Measurements from ENCODE around the gene MSH5. TPM values are rescaled to one million over a fixed set of nuclear protein-coding genes. Genes with fewer than 3 reads are reported as not detected.

The MSH5 gene
- total RNA-seq, 1 donor from 2014 or later, result 50.9 TPM

DNA sequence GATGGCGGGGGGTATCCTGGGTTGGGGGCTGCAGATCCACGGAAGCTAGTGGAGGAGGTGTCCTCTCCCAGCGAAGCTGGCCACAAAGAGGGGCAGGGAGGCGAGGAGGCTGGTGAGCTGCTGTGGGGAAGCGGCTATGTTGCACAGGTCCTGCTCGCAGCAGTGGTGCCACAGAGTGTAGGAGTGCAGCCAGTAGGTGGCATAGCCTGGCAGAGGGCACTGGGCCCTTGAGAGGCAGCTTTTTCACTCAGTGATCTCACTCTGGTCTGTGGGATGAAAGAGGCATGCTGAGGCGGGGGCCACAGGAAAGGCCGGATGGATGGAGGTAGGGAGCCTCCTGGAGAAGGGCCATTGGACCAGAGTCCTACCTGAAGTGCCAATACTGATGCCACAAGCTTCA lies 27.5 kb upstream of the MSH5 start:
- H4K20me1 ChIP-seq (ENCODE audit: low read depth), result no peaks in the 10 kb centered on the region
- no peaks in the 10 kb centered on the region for H3K9me3 ChIP-seq (ENCODE audit: low read depth)
- no peak for DNase-seq (ENCODE audit: low spot score)
- no peaks in the 10 kb centered on the region for H3K27me3 ChIP-seq
- peaks cover 25% of the 10 kb centered on the region for H3K4me1 ChIP-seq
- H3K36me3 Mint-ChIP-seq, result no peaks in the 10 kb centered on the region
- H3K27ac ChIP-seq, result no peak overlapping the region
- no peak overlapping the region for H3K9ac ChIP-seq
- H2AFZ ChIP-seq (replicated peaks), result no peak overlapping the region
- no peaks in the 10 kb centered on the region for H3K9me3 Mint-ChIP-seq
- peaks cover 17% of the 10 kb centered on the region for H3K27me3 Mint-ChIP-seq (ENCODE audit: insufficient read depth, low read depth)
- no peaks in the 10 kb centered on the region for H3K79me2 ChIP-seq (ENCODE audit: low read depth)
- H3K4me1 Mint-ChIP-seq, result peaks cover 46% of the 10 kb centered on the region
- peaks cover 21% of the 10 kb centered on the region for H3F3A ChIP-seq (ENCODE audit: low read depth)
- no peak for TF ChIP-seq EZH2phosphoT487 (IDR thresholded peaks at IDR 0.05)
- H3K4me2 ChIP-seq, result no peak overlapping the region
- no peak overlapping the region for H3K4me3 ChIP-seq
- no peaks in the 10 kb centered on the region for H3K36me3 ChIP-seq
- H3K27ac Mint-ChIP-seq, result peak overlapping the region; percentile 84
- peak overlapping the region; percentile 75 for H3K4me3 Mint-ChIP-seq

DNA sequence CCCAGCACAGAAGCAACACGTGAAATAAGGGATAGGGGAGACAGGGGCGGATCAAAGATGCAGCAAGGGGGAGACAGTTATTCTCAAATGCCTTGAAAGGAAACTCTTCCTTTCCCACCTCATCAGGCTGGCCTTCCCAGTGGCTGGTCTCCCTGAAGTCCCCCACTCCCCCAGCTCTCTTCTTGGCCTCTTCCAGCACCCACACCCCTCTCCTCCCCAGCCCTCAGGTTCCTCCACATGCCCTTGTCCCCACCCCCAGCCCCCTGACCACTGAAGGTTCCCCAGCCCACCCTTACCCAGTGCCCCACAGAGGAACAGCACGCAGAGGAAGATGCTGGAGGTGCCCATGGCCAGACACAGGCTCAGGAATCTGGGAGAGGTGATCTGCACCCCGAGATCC lies 26.3 kb upstream of the MSH5 start:
- Mint-ChIP-seq H3K36me3 (no peaks in the 10 kb centered on the region), H3K4me1 (peaks cover 49% of the 10 kb centered on the region), H3K27ac (peak overlapping the region; percentile 97), H3K4me3 (peak overlapping the region; percentile 16), H3K9me3 (no peaks in the 10 kb centered on the region), H3K27me3 (ENCODE audit: insufficient read depth, low read depth) (peaks cover 19% of the 10 kb centered on the region)
- H3K27me3 ChIP-seq, result no peaks in the 10 kb centered on the region
- H3K4me2 ChIP-seq, result peak overlapping the region; percentile 64
- no peak for DNase-seq (ENCODE audit: low spot score)
- peak overlapping the region; percentile 75 for H2AFZ ChIP-seq (replicated peaks)
- TF ChIP-seq EZH2phosphoT487 (IDR thresholded peaks at IDR 0.05) (no peak), EZH2 (IDR thresholded peaks at IDR 0.05) (no peak)
- TF ChIP-seq, protein P1, sequence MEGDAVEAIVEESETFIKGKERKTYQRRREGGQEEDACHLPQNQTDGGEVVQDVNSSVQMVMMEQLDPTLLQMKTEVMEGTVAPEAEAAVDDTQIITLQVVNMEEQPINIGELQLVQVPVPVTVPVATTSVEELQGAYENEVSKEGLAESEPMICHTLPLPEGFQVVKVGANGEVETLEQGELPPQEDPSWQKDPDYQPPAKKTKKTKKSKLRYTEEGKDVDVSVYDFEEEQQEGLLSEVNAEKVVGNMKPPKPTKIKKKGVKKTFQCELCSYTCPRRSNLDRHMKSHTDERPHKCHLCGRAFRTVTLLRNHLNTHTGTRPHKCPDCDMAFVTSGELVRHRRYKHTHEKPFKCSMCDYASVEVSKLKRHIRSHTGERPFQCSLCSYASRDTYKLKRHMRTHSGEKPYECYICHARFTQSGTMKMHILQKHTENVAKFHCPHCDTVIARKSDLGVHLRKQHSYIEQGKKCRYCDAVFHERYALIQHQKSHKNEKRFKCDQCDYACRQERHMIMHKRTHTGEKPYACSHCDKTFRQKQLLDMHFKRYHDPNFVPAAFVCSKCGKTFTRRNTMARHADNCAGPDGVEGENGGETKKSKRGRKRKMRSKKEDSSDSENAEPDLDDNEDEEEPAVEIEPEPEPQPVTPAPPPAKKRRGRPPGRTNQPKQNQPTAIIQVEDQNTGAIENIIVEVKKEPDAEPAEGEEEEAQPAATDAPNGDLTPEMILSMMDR (IDR thresholded peaks at IDR 0.05), result no peak
- no peak overlapping the region for H3K27ac ChIP-seq
- H3K9me3 ChIP-seq (ENCODE audit: low read depth), result no peaks in the 10 kb centered on the region
- no peaks in the 10 kb centered on the region for H3K79me2 ChIP-seq (ENCODE audit: low read depth)
- H3K9ac ChIP-seq, result no peak overlapping the region
- no peak overlapping the region for H3K4me3 ChIP-seq
- H3K4me1 ChIP-seq, result peaks cover 25% of the 10 kb centered on the region
- peaks cover 21% of the 10 kb centered on the region for H3F3A ChIP-seq (ENCODE audit: low read depth)
- H4K20me1 ChIP-seq (ENCODE audit: low read depth), result no peaks in the 10 kb centered on the region
- H3K36me3 ChIP-seq, result no peaks in the 10 kb centered on the region

DNA sequence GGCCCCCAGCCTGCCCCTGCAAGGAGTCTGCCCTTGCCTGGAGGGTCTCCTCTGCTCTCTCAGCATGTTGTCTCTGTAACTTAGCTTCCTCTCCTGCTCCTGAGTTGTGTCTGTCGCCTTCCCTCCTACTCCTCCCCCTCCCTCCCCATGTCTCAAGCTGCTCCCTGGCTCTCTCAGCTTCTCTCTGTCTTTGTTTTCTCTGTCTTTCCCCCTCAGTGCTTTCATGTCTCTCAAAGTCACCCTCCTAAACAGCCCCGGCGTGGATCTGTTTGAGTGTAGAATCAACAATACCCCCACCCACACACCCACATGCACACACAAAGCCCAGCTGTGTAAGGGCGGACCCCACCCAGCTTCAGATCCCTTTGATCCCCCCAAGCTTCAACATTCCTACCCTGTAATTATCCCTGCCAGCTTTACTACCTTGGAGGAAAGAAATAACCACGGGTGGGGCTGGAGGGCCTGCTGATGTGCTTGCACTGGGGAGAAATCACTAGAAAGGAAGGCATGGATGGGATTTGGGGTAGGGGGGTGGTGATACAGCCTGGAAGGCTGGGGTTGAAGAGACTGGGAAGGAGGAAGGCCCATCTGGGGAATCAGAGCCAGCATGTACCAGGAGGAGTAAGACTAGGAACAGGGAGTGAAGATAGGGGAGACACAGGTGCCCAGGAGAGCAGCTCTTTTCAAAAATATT lies 25.7 kb upstream of the MSH5 start:
- Histone ChIP-seq H3K36me3 (no peaks in the 10 kb centered on the region), H3K9me3 (ENCODE audit: low read depth) (no peaks in the 10 kb centered on the region), H3K4me2 (peak overlapping the region; percentile 64), H3K4me3 (no peak overlapping the region), H3K9ac (no peak overlapping the region), H3F3A (ENCODE audit: low read depth) (peaks cover 21% of the 10 kb centered on the region), H2AFZ (replicated peaks) (peak overlapping the region; percentile 75), H4K20me1 (ENCODE audit: low read depth) (no peaks in the 10 kb centered on the region), H3K4me1 (peaks cover 25% of the 10 kb centered on the region), H3K27ac (peak overlapping the region; percentile 57), H3K79me2 (ENCODE audit: low read depth) (no peaks in the 10 kb centered on the region), H3K27me3 (no peaks in the 10 kb centered on the region)
- no peaks in the 10 kb centered on the region for H3K36me3 Mint-ChIP-seq
- TF ChIP-seq EZH2phosphoT487 (IDR thresholded peaks at IDR 0.05) (no peak), EZH2 (IDR thresholded peaks at IDR 0.05) (no peak)
- TF ChIP-seq, protein P1 (IDR thresholded peaks at IDR 0.05), result no peak
- peak overlapping the region; percentile 97 for H3K27ac Mint-ChIP-seq
- no peaks in the 10 kb centered on the region for H3K9me3 Mint-ChIP-seq
- H3K4me1 Mint-ChIP-seq, result peaks cover 49% of the 10 kb centered on the region
- peaks cover 19% of the 10 kb centered on the region for H3K27me3 Mint-ChIP-seq (ENCODE audit: insufficient read depth, low read depth)
- DNase-seq (ENCODE audit: low spot score), result peak; percentile 62
- H3K4me3 Mint-ChIP-seq, result peak overlapping the region; percentile 71

Data from neural progenitor cell (in vitro differentiated cells).